ENCODE results near the gene ACADS. TPM values are rescaled to one million over a fixed set of nuclear protein-coding genes. Genes with fewer than 3 reads are reported as not detected.
A peak's percentile ranks its signal among the peaks of the same experiment; 100 is the strongest.

ACADS gene
- total RNA-seq, 1 donor from 2014 or later, result 20.9 TPM

GRCh38 chr12:120689397-120690082 lies 36.1 kb upstream of the ACADS start:
- TF ChIP-seq, protein P1, sequence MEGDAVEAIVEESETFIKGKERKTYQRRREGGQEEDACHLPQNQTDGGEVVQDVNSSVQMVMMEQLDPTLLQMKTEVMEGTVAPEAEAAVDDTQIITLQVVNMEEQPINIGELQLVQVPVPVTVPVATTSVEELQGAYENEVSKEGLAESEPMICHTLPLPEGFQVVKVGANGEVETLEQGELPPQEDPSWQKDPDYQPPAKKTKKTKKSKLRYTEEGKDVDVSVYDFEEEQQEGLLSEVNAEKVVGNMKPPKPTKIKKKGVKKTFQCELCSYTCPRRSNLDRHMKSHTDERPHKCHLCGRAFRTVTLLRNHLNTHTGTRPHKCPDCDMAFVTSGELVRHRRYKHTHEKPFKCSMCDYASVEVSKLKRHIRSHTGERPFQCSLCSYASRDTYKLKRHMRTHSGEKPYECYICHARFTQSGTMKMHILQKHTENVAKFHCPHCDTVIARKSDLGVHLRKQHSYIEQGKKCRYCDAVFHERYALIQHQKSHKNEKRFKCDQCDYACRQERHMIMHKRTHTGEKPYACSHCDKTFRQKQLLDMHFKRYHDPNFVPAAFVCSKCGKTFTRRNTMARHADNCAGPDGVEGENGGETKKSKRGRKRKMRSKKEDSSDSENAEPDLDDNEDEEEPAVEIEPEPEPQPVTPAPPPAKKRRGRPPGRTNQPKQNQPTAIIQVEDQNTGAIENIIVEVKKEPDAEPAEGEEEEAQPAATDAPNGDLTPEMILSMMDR (IDR thresholded peaks at IDR 0.05), result no peak
- no peak overlapping the region for H3K27ac ChIP-seq
- no peak for ATAC-seq
- peaks cover 23% of the 10 kb centered on the region for H3K4me1 ChIP-seq
- H3K27me3 ChIP-seq, result no peaks in the 10 kb centered on the region
- H3K9me3 ChIP-seq, result no peaks in the 10 kb centered on the region
- no peak for DNase-seq
- intact Hi-C loops (cut with DNase I), result no loop called here
- H3K4me3 ChIP-seq, result peak overlapping the region; percentile 91
- H3K36me3 ChIP-seq, result peaks cover 6% of the 10 kb centered on the region

GRCh38 chr12:120690083-120690450 lies 35.6 kb upstream of the ACADS start:
- Histone ChIP-seq H3K4me1 (peaks cover 23% of the 10 kb centered on the region), H3K4me3 (no peak overlapping the region), H3K27me3 (no peaks in the 10 kb centered on the region), H3K36me3 (peaks cover 11% of the 10 kb centered on the region), H3K9me3 (no peaks in the 10 kb centered on the region), H3K27ac (no peak overlapping the region)
- ATAC-seq, result no peak
- DNase-seq, result no peak
- intact Hi-C loops (cut with DNase I), result no loop called here
- TF ChIP-seq, protein P1 (IDR thresholded peaks at IDR 0.05), result no peak

DNA sequence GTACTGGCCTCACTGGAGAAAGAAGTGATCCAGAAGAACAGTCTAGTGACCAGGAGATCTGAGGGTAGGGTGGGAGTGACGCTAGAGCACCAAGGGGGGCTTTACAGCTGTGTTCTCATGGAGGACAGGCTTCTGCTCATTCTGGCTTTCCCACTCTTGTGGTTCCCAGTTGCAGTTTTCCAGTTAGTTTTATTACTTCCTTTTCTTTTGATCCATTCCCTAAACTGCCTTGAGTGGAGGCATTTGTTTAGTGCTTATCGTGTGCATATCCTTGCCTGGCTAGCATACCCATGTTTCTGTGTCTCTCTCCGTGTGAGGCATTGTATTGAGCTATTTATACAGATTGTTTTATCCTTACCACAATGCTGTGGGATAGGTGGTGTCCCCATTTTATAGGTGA lies 34.6 kb upstream of the ACADS start:
- Histone ChIP-seq H3K27ac (no peak overlapping the region), H3K27me3 (no peaks in the 10 kb centered on the region), H3K9me3 (no peaks in the 10 kb centered on the region), H3K4me1 (peaks cover 23% of the 10 kb centered on the region), H3K36me3 (peaks cover 20% of the 10 kb centered on the region), H3K4me3 (no peak overlapping the region)
- intact Hi-C loops (cut with DNase I), result no loop called here
- TF ChIP-seq, protein P1 (IDR thresholded peaks at IDR 0.05), result no peak
- ATAC-seq, result no peak
- no peak for DNase-seq

DNA sequence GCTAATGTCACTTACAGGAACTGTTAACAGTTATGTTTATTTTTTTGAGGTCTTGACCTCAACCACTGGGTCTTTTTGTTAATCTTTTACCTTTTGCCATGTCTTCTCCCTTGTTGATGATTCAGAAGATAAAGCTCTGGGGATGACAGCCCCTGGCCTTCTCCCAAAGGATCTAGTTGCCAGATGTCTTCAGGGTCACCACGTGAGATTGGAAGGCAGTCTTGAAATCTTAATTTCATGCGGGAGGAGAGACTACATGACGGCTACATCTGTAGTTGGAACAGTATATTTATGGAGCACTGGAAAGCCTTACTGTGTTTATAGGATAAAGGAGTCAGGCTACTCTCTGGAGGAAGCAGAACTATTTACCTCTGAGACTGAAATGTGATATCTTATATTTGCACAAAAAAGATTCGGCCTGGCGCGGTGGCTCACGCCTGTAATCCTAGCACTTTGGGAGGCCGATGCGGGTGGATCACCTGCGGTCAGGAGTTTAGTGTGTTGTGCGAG lies 33.0 kb upstream of the ACADS start:
- Histone ChIP-seq H3K27me3 (no peaks in the 10 kb centered on the region), H3K27ac (no peak overlapping the region), H3K9me3 (no peaks in the 10 kb centered on the region), H3K4me1 (peaks cover 23% of the 10 kb centered on the region), H3K4me3 (no peak overlapping the region), H3K36me3 (peaks cover 36% of the 10 kb centered on the region)
- ATAC-seq (no peak), DNase-seq (no peak)
- intact Hi-C loops (cut with DNase I), result no loop called here
- TF ChIP-seq, protein P1 (IDR thresholded peaks at IDR 0.05), result no peak

GRCh38 chr12:120693848-120694247 lies 31.8 kb upstream of the ACADS start:
- peaks cover 25% of the 10 kb centered on the region for H3K4me1 ChIP-seq
- ATAC-seq, result no peak
- DNase-seq, result no peak
- H3K4me3 ChIP-seq, result no peak overlapping the region
- peaks cover 45% of the 10 kb centered on the region for H3K36me3 ChIP-seq
- H3K27ac ChIP-seq, result no peak overlapping the region
- TF ChIP-seq, protein P1 (IDR thresholded peaks at IDR 0.05), result no peak
- intact Hi-C loops (cut with DNase I), result no loop called here
- no peaks in the 10 kb centered on the region for H3K9me3 ChIP-seq
- H3K27me3 ChIP-seq, result no peaks in the 10 kb centered on the region
